Prostate gland (tissue), 2 donors: Measurements from ENCODE around the gene SNRPA1.

Experiments
- POLR2A ChIP-seq: fragments of 450-650 bp; IDR thresholded peaks from one replicate; pipeline ENCODE4 v1.6.1; 2016; ENCODE audit warnings: antibody characterized with exemption, mild to moderate bottlenecking
- POLR2AphosphoS5 ChIP-seq: sonication (generic); formaldehyde crosslinking; IDR thresholded peaks from one replicate; pipeline ENCODE4 v1.6.1; 2017; ENCODE audit warnings: antibody characterized with exemption
- TF ChIP-seq, protein P1 (sequence below), 4 experiments: fragments of 200-600 bp in 2 of 4; fragments of 450-650 bp in 2 of 4; sonication (generic) in 2 of 4; IDR thresholded peaks; 1 replicate in 3 of 4; 2 replicates in 1 of 4; pipeline ENCODE4 v1.5.1; 2016 to 2019; ENCODE audit warnings: antibody characterized with exemption in 4 of 4, mild to moderate bottlenecking in 2 of 4, moderate library complexity in 2 of 4

DNA sequence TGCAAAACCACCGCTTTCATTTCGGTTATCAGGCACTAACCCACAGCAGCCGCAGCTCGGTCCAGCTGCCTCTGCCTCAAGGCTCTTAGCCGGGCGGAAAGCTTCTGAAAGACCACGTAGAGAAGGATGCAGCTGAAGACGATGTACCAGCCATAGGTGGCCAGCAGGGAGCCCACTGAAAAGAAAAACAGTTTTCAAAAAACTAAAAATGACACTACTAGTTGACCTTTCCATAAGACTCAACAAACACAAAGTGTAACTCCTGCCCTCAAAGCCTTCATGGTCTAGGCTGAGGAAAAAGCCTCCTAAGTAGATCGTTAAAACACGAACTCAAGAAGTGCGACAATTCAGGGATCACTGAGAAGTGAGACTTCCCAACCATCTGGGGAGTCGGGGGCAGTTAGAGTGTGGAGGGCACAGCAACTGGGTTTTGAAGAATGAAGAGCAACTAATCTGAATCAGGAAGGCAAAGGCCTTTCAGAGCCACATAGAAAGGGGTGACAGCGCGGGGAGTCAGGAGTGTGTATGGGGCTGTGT lies 18.5 kb downstream of the SNRPA1 start:
- TF ChIP-seq, protein P1, sequence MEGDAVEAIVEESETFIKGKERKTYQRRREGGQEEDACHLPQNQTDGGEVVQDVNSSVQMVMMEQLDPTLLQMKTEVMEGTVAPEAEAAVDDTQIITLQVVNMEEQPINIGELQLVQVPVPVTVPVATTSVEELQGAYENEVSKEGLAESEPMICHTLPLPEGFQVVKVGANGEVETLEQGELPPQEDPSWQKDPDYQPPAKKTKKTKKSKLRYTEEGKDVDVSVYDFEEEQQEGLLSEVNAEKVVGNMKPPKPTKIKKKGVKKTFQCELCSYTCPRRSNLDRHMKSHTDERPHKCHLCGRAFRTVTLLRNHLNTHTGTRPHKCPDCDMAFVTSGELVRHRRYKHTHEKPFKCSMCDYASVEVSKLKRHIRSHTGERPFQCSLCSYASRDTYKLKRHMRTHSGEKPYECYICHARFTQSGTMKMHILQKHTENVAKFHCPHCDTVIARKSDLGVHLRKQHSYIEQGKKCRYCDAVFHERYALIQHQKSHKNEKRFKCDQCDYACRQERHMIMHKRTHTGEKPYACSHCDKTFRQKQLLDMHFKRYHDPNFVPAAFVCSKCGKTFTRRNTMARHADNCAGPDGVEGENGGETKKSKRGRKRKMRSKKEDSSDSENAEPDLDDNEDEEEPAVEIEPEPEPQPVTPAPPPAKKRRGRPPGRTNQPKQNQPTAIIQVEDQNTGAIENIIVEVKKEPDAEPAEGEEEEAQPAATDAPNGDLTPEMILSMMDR (IDR thresholded peaks at IDR 0.05), result peak in 1 of 4 experiments; percentile 28
- TF ChIP-seq POLR2A (no peak), POLR2AphosphoS5 (no peak)
